Neutrophil (primary cell): Measurements from ENCODE around the gene TMSB4X.
"Not testable (repeated sequence)": the region's sequence is repeated elsewhere in the genome, so short reads cannot be mapped to it uniquely, and the experiment has no call there.

Experiments used
- H3K27ac ChIP-seq: fragments of 200-600 bp; sonication (generic); 2 replicates; pipeline ENCODE4 v1.5.1; 2016; ENCODE audit warnings: mild to moderate bottlenecking, moderate library complexity
- H3K27me3 ChIP-seq: fragments of 200-600 bp; sonication (generic); 2 replicates; pipeline ENCODE4 v1.6.0; 2016; ENCODE audit warnings: mild to moderate bottlenecking
- H3K36me3 ChIP-seq: fragments of 200-600 bp; sonication (generic); 2 replicates; pipeline ENCODE4 v1.5.1; 2017
- H3K4me1 ChIP-seq, 2 experiments: fragments of 200-600 bp in 1 of 2; sonication (generic) in 1 of 2; 1 replicate in 1 of 2; 2 replicates in 1 of 2; pipeline versions ENCODE4 v1.5.1 to v1.6.1; 2013 to 2016; ENCODE audit warnings: low read depth in 1 of 2, low read length in 1 of 2, mild to moderate bottlenecking in 1 of 2, moderate library complexity in 1 of 2; ENCODE audit not compliant: control insufficient read depth in 1 of 2, insufficient read depth in 1 of 2
- H3K4me3 ChIP-seq, 2 experiments: fragments of 200-600 bp in 1 of 2; sonication (generic) in 1 of 2; 1 replicate in 1 of 2; 2 replicates in 1 of 2; pipeline ENCODE4 v1.5.1; 2013 to 2016; ENCODE audit warnings: low read depth in 1 of 2, low read length in 1 of 2, mild to moderate bottlenecking in 1 of 2, moderate library complexity in 1 of 2
- H3K9me3 ChIP-seq: fragments of 200-600 bp; sonication (generic); 2 replicates; pipeline ENCODE4 v1.5.1; 2016
- CTCF ChIP-seq: fragments of 200-600 bp; sonication (generic); IDR thresholded peaks from 2 replicates; pipeline ENCODE4 v1.5.1; 2016; ENCODE audit warnings: antibody characterized with exemption

TMSB4X gene

GRCh38 chrX:12936947-12937346, 38.0 kb upstream of the TMSB4X start:
- no peak for TF ChIP-seq CTCF
- H3K36me3 ChIP-seq: no peaks in the 10 kb centered on the region
- no peak overlapping the region for H3K27ac ChIP-seq
- no peak overlapping the region for H3K4me3 ChIP-seq
- no peaks in the 10 kb centered on the region for H3K9me3 ChIP-seq
- no peaks in the 10 kb centered on the region for H3K27me3 ChIP-seq
- H3K4me1 ChIP-seq: peaks cover 0 to under 1% of the 10 kb centered on the region in 2 experiments

- H3K9me3 ChIP-seq, H3K27me3 ChIP-seq, H3K4me3 ChIP-seq, H3K4me1 ChIP-seq, H3K27ac ChIP-seq, H3K36me3 ChIP-seq: not testable (repeated sequence)
Measured at GRCh38 chrX:12940471-12940870, 34.4 kb upstream of the TMSB4X start.

- H3K4me3 ChIP-seq, H3K27ac ChIP-seq, H3K27me3 ChIP-seq, H3K36me3 ChIP-seq, H3K9me3 ChIP-seq: not testable (repeated sequence)
- H3K4me1 ChIP-seq: peaks cover 27 to 33% of the 10 kb centered on the region in 2 experiments
Measured at GRCh38 chrX:12943592-12943991, 31.3 kb upstream of the TMSB4X start.

- H3K36me3 ChIP-seq, H3K27ac ChIP-seq, H3K4me3 ChIP-seq, H3K9me3 ChIP-seq, H3K27me3 ChIP-seq: not testable (repeated sequence)
- H3K4me1 ChIP-seq: peaks cover 35 to 39% of the 10 kb centered on the region in 2 experiments
Measured at GRCh38 chrX:12944452-12944851, 30.5 kb upstream of the TMSB4X start.

GRCh38 chrX:12945494-12945893, 29.4 kb upstream of the TMSB4X start:
- no peak for TF ChIP-seq CTCF
- Histone ChIP-seq H3K9me3 (no peaks in the 10 kb centered on the region), H3K27ac (no peak overlapping the region), H3K4me1 (peaks cover 46 to 48% of the 10 kb centered on the region in 2 experiments), H3K27me3 (no peaks in the 10 kb centered on the region), H3K4me3 (no peak overlapping the region), H3K36me3 (no peaks in the 10 kb centered on the region)

- no peak for TF ChIP-seq CTCF
- peak overlapping the region; percentile 95 for H3K27ac ChIP-seq
- no peaks in the 10 kb centered on the region for H3K36me3 ChIP-seq
- peaks cover 55% of the 10 kb centered on the region in 2 experiments for H3K4me1 ChIP-seq
- no peaks in the 10 kb centered on the region for H3K9me3 ChIP-seq
- no peaks in the 10 kb centered on the region for H3K27me3 ChIP-seq
- no peak overlapping the region for H3K4me3 ChIP-seq
Measured at GRCh38 chrX:12946406-12946805, 28.5 kb upstream of the TMSB4X start.

GRCh38 chrX:12946838-12947544, 27.9 kb upstream of the TMSB4X start:
- H3K4me3 ChIP-seq: no peak overlapping the region
- H3K27me3 ChIP-seq: no peaks in the 10 kb centered on the region
- peak; percentile 93 for TF ChIP-seq CTCF
- no peaks in the 10 kb centered on the region for H3K9me3 ChIP-seq
- no peaks in the 10 kb centered on the region for H3K36me3 ChIP-seq
- peaks cover 59 to 61% of the 10 kb centered on the region in 2 experiments for H3K4me1 ChIP-seq
- peak overlapping the region; percentile 95 for H3K27ac ChIP-seq
